RWPE2 (cell line): ENCODE data around the gene DSCAML1.

Experiments used
- ATAC-seq: fragments of 200-7000 bp; cut with Tn5 transposase; 3 replicates; pipeline ENCODE4 v1.9.1; 2021; ENCODE audit warnings: low read depth
- DNase-seq: peaks from one replicate; pipeline ENCODE4 v3.0.0-alpha.2; 2020; ENCODE audit warnings: low spot score
- H3K27ac ChIP-seq: fragments of 450-650 bp; 2 replicates; pipeline ENCODE4 v1.5.1; 2017; ENCODE audit warnings: mild to moderate bottlenecking; ENCODE audit not compliant: poor library complexity, severe bottlenecking
- H3K27me3 ChIP-seq: fragments of 250-450 bp; sonication (Bioruptor Pico); 2 replicates; pipeline ENCODE4 v1.5.1; 2021; ENCODE audit warnings: mild to moderate bottlenecking, moderate library complexity; ENCODE audit not compliant: insufficient read depth, poor library complexity, severe bottlenecking
- H3K36me3 ChIP-seq: fragments of 250-450 bp; sonication (Bioruptor Pico); 2 replicates; pipeline ENCODE4 v1.5.1; 2020; ENCODE audit warnings: low read depth, mild to moderate bottlenecking, moderate library complexity
- H3K4me1 ChIP-seq: fragments of 250-450 bp; sonication (Bioruptor Pico); 2 replicates; pipeline ENCODE4 v1.5.1; 2021; ENCODE audit warnings: mild to moderate bottlenecking, moderate library complexity; ENCODE audit not compliant: insufficient read depth, poor library complexity, severe bottlenecking
- H3K4me3 ChIP-seq: fragments of 250-450 bp; sonication (Bioruptor Pico); 2 replicates; pipeline ENCODE4 v1.5.1; 2021; ENCODE audit warnings: mild to moderate bottlenecking, moderate library complexity; ENCODE audit not compliant: severe bottlenecking
- H3K9me3 ChIP-seq: fragments of 250-450 bp; sonication (Bioruptor Pico); 2 replicates; pipeline ENCODE4 v1.5.1; 2021; ENCODE audit warnings: mild to moderate bottlenecking, moderate library complexity; ENCODE audit not compliant: severe bottlenecking
- CTCF ChIP-seq: fragments of 450-650 bp; IDR thresholded peaks from one replicate; pipeline ENCODE4 v1.5.1; 2017; ENCODE audit warnings: mild to moderate bottlenecking, moderate library complexity; ENCODE audit not compliant: poor library complexity, severe bottlenecking

Gene DSCAML1

GRCh38 chr11:117381481-117382387, 415.3 kb downstream of the DSCAML1 start:
- H3K36me3 ChIP-seq: peaks cover 23% of the 10 kb centered on the region
- H3K9me3 ChIP-seq: no peaks in the 10 kb centered on the region
- no peak overlapping the region for H3K4me3 ChIP-seq
- no peak for TF ChIP-seq CTCF
- no peak for ATAC-seq
- no peaks in the 10 kb centered on the region for H3K27me3 ChIP-seq
- no peaks in the 10 kb centered on the region for H3K4me1 ChIP-seq
- no peak for DNase-seq
- no peak overlapping the region for H3K27ac ChIP-seq

GRCh38 chr11:117380676-117381075, 416.3 kb downstream of the DSCAML1 start:
- Histone ChIP-seq H3K27ac (no peak overlapping the region), H3K4me3 (no peak overlapping the region), H3K4me1 (no peaks in the 10 kb centered on the region), H3K36me3 (peaks cover 17% of the 10 kb centered on the region), H3K27me3 (no peaks in the 10 kb centered on the region), H3K9me3 (no peaks in the 10 kb centered on the region)
- ATAC-seq: no peak
- no peak for TF ChIP-seq CTCF
- no peak for DNase-seq

DNA sequence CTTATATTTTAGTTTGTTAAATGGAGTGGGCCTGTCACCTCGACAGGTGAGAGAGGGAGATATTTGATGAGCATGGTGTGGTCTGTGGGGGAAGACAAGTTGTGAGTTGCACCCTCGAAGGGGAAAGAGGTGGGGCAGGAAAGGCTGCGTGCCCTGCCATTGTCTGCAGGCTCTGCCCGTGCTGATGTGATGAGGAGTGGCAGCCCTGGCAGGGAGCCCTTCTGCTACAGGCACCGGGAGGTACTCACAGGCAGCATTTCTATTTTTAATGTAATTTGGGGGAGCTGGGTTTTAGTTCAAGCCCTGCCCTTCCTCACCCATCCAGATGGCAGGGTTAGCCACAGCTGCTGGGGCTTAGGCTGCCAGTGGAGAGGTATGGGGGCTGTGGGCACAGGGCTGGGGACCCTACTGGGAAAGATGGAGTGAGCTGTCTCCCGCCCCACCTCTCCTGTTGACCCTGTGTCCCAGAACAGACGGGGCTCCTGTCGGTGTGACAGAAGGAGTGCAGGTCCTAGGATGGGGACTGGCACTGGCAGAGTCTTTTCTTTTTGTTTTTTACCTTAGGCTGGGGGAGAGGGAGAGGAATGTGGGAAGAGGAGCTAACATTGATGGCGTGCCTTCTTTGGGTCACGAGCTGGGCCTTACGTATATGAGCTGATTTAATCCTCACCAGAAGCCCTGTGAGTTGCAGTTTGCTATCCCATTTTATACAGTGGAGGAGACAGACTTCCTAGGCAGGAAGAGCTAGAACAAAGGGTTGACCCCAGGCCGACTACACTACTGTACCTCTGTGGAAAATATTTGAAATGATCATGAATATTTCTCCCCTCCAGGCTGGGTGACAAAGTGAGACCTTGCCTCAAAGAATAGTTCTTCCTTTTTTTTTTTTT, 417.8 kb downstream of the DSCAML1 start:
- DNase-seq (no peak), ATAC-seq (no peak)
- no peaks in the 10 kb centered on the region for H3K9me3 ChIP-seq
- no peak overlapping the region for H3K27ac ChIP-seq
- peaks cover 18% of the 10 kb centered on the region for H3K36me3 ChIP-seq
- H3K4me1 ChIP-seq: no peaks in the 10 kb centered on the region
- H3K4me3 ChIP-seq: no peak overlapping the region
- H3K27me3 ChIP-seq: no peaks in the 10 kb centered on the region
- no peak for TF ChIP-seq CTCF
